A673 (cell line): ENCODE measurements around the gene TMEM170A.

ENCODE experiments used
- EZH2 ChIP-seq: fragments of 200-600 bp; sonication (generic); IDR thresholded peaks from 2 replicates; pipeline ENCODE4 v1.6.1; 2017; ENCODE audit warnings: borderline replicate concordance, low read depth, mild to moderate bottlenecking, mixed read lengths, antibody characterized with exemption, low read length; ENCODE audit not compliant: poor library complexity, severe bottlenecking
- TF ChIP-seq, protein P1 (sequence below): fragments of 300-800, 200-600 bp; sonication (generic); conservative IDR thresholded peaks from 2 replicates; pipeline ENCODE4 v1.5.1; 2017; ENCODE audit warnings: low read depth, mild to moderate bottlenecking, antibody characterized with exemption, low read length, moderate library complexity, mixed read lengths

DNA sequence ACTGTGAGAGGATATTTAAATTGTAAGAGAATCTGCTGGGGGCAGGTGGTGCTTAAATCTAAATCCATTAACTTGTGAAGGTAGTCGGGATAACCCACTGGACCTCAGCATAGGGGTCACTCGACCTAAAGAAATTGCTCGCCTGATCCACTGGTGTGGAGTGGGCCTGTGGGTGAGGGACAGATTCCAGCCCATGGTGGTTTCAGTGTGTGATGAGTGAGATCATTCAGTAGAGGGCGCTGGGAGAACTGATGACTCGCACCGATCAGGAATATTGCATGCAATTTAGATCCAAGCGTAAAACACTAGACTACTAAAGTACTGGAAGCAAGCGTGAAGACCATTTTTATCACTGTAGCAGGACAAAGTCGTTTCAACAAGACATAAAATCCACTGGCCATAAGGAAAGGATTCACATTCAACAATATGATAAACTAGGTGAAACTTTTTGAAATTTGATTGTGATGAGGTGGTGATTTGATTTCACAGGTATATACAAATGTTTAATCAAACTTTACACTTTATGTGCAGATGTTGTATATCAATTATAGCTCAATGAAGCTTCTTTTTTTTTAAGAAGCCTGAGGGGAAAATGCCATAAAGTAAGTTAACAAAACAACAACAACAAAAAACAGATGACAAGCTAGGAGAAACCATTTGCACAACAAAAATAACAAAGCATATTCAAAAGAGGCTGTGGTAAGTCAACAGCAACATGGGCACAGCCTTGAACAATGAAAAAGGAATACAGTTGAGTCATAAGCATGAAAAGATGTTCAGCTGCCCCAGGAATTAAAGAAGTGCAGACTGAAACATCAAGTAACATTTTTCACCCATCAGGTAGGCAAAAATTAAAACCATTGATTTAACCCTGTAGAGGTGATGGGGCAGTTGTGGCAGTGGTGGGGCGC is 7.5 kb upstream of the TMEM170A start:
- TF ChIP-seq, protein P1, sequence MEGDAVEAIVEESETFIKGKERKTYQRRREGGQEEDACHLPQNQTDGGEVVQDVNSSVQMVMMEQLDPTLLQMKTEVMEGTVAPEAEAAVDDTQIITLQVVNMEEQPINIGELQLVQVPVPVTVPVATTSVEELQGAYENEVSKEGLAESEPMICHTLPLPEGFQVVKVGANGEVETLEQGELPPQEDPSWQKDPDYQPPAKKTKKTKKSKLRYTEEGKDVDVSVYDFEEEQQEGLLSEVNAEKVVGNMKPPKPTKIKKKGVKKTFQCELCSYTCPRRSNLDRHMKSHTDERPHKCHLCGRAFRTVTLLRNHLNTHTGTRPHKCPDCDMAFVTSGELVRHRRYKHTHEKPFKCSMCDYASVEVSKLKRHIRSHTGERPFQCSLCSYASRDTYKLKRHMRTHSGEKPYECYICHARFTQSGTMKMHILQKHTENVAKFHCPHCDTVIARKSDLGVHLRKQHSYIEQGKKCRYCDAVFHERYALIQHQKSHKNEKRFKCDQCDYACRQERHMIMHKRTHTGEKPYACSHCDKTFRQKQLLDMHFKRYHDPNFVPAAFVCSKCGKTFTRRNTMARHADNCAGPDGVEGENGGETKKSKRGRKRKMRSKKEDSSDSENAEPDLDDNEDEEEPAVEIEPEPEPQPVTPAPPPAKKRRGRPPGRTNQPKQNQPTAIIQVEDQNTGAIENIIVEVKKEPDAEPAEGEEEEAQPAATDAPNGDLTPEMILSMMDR: peak; percentile 88
- no peak for TF ChIP-seq EZH2
